CD8-positive, alpha-beta memory T cell (primary cell): ENCODE measurements around the gene NEURL4. TPM values are rescaled to one million over a fixed set of nuclear protein-coding genes. Genes with fewer than 3 reads are reported as not detected.
A peak's percentile ranks its signal among the peaks of the same experiment; 100 is the strongest.
"Not testable (repeated sequence)": the region's sequence is repeated elsewhere in the genome, so short reads cannot be mapped to it uniquely, and the experiment has no call there.

Experiments
- CTCF ChIA-PET: fragments of 350-600 bp; sonication (Branson Sonifier 250); formaldehyde crosslinking; loops from one replicate; lab custom pipeline; 2021; ENCODE audit warnings: antibody characterized with exemption; lab: Charles Lee
- POLR2A ChIA-PET: fragments of 350-600 bp; sonication (Branson Sonifier 250); formaldehyde crosslinking; loops from one replicate; lab custom pipeline; 2021; ENCODE audit warnings: antibody characterized with exemption; lab: Charles Lee
- DNase-seq, 5 donors: peaks; one replicate each; pipeline versions ENCODE4 v3.0.0 to v3.0.0-alpha.2; 2020 to 2022; ENCODE audit warnings: mixed read lengths in 1 of 5
- H3K27ac ChIP-seq: one replicate; pipeline ENCODE4 v1.7.0; 2013; ENCODE audit warnings: low read depth, mild to moderate bottlenecking, low read length, moderate library complexity
- H3K27me3 ChIP-seq: 2 replicates; pipeline ENCODE4 v1.7.0; 2013; ENCODE audit warnings: low read length, mild to moderate bottlenecking; ENCODE audit not compliant: insufficient read depth, poor library complexity, severe bottlenecking
- H3K36me3 ChIP-seq: 2 replicates; pipeline ENCODE4 v1.7.0; 2013; ENCODE audit warnings: mild to moderate bottlenecking, low read length, moderate library complexity; ENCODE audit not compliant: insufficient read depth
- H3K4me1 ChIP-seq: 2 replicates; pipeline ENCODE4 v1.7.0; 2013; ENCODE audit warnings: mild to moderate bottlenecking, low read length, moderate library complexity; ENCODE audit not compliant: insufficient read depth
- H3K4me3 ChIP-seq: 2 replicates; pipeline ENCODE4 v1.7.0; 2013; ENCODE audit warnings: mild to moderate bottlenecking, low read length
- H3K9me3 ChIP-seq: 2 replicates; pipeline ENCODE4 v1.7.0; 2013; ENCODE audit warnings: mild to moderate bottlenecking, low read length
- H3K27ac Mint-ChIP-seq, 8 donors: one replicate each; pipeline ENCODE4 v1.8.0; 2020 to 2021; ENCODE audit warnings: mixed read lengths in 8 of 8, mild to moderate bottlenecking in 6 of 8, inconsistent platforms in 3 of 8, moderate library complexity in 3 of 8
- H3K27me3 Mint-ChIP-seq, 2 donors: one replicate each; pipeline ENCODE4 v1.8.0; 2020 to 2021; ENCODE audit warnings: mixed read lengths in 2 of 2, mild to moderate bottlenecking in 1 of 2, moderate library complexity in 1 of 2
- H3K36me3 Mint-ChIP-seq, 3 donors: one replicate each; pipeline ENCODE4 v1.8.0; 2020 to 2021; ENCODE audit warnings: mixed read lengths in 3 of 3, inconsistent platforms in 1 of 3, mild to moderate bottlenecking in 1 of 3
- H3K4me1 Mint-ChIP-seq, 3 donors: one replicate each; pipeline ENCODE4 v1.8.0; 2020 to 2021; ENCODE audit warnings: mixed read lengths in 3 of 3, inconsistent platforms in 1 of 3, mild to moderate bottlenecking in 1 of 3
- H3K4me3 Mint-ChIP-seq, 7 donors: one replicate each; pipeline ENCODE4 v1.8.0; 2020 to 2021; ENCODE audit warnings: mixed read lengths in 7 of 7, mild to moderate bottlenecking in 6 of 7, moderate library complexity in 4 of 7, inconsistent platforms in 2 of 7
- H3K9me3 Mint-ChIP-seq, 5 donors: one replicate each; pipeline ENCODE4 v1.8.0; 2020 to 2022; ENCODE audit warnings: mixed read lengths in 5 of 5, mild to moderate bottlenecking in 3 of 5, moderate library complexity in 2 of 5, inconsistent platforms in 1 of 5
- polyA plus RNA-seq: library from polyadenylated mRNA; unstranded; fragments of 300-500 nt; fragmentation: Illumina TruSeq; gene quantifications from one replicate; pipeline ENCODE4 v1.2.3, GENCODE V29; 2021
- total RNA-seq, 2 experiments: library from RNA; stranded (reverse); gene quantifications; one replicate each; pipeline ENCODE4 v1.2.3, GENCODE V29; 2021

Gene NEURL4
- total and polyA plus RNA-seq, 3 experiments from 2014 or later, result 2.7 to 60.7 (median 60.1) TPM

DNA sequence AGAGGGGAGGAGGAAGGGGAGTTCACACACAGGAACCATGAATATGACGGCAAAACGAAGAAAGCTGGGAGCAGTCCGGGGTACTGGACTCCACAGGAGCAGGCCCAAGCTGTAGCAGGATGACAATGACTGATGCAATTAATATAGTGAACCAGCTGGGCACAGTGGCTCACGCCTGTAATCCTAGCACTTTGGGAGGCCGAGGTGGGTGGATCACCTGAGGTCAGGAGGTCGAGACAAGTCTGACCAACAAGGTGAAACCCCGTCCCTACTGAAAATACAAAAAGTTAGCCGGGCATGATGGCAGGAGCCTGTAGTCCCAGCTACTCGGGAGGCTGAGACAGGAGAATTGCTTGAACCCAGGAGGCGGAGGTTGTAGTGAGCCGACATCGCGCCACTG, 6.6 kb upstream of the NEURL4 start:
- not testable (repeated sequence) for H3K9me3 ChIP-seq, H3K9me3 Mint-ChIP-seq, H3K27me3 Mint-ChIP-seq, H3K27ac ChIP-seq, H3K36me3 ChIP-seq, H3K27me3 ChIP-seq, DNase-seq
- Mint-ChIP-seq H3K36me3 (peaks cover 0 to 31% (median 7%) of the 10 kb centered on the region in 3 donors), H3K4me3 (peak overlapping the region; percentile 88 to 98 (median 93)), H3K27ac (peak overlapping the region; percentile 81 to 98 (median 97)), H3K4me1 (peaks cover 46 to 68% (median 67%) of the 10 kb centered on the region in 3 donors)
- Histone ChIP-seq H3K4me1 (peaks cover 73% of the 10 kb centered on the region), H3K4me3 (peak overlapping the region; percentile 99)
- CTCF ChIA-PET, result interaction anchor here (1.2 to 8.9 kb wide), 11 partner anchors 10 to 352 kb away, joined by 3 to 85 read pairs (median 7); partner anchors contain the start of genes NEURL4, TMEM102, TMEM95 and TP53
- POLR2A ChIA-PET, result interaction anchor here (0.5 to 2.2 kb wide), 20 partner anchors 9 to 351 kb away, joined by 3 to 24 read pairs (median 4); partner anchors contain the start of genes GABARAP, GPS2, MPDU1 and POLR2A

DNA sequence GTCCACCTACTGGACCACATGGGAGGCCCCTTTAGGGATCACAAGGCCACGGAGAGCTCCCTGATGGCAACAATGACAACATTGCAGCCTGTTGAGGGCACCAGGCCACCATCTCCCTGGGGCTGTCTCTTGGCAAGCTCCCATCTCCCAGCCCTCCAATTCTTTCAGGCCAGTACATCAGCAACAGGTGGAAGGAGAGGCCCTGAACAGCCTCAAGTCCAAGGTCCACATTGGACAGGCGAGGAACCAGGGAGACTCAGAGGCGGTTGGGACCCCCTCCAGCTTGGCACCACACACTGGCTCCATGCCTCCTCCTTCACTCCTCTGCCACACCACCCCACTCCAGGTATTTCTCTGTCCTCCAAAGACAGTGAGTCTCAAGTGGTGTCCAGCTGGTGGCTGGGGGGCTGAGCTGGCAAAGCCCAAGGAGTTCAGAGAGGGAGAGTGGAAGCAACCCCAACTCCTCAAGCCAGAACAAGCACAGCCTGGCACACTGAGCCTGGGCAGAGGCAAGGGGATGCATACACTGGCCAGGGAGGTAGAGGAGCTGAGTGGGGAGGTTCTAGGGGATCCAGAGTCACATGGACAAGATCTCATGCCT, 5.9 kb upstream of the NEURL4 start:
- Histone ChIP-seq H3K27me3 (no peaks in the 10 kb centered on the region), H3K9me3 (no peaks in the 10 kb centered on the region), H3K4me1 (peaks cover 76% of the 10 kb centered on the region), H3K36me3 (peaks cover 6% of the 10 kb centered on the region), H3K4me3 (no peak overlapping the region), H3K27ac (no peak overlapping the region)
- Mint-ChIP-seq H3K27ac (peak overlapping the region; percentile 81 to 98 (median 96)), H3K9me3 (no peaks in the 10 kb centered on the region), H3K36me3 (peaks cover 0 to 26% (median 7%) of the 10 kb centered on the region in 3 donors), H3K4me1 (peaks cover 47 to 70% (median 67%) of the 10 kb centered on the region in 3 donors), H3K4me3 (peak overlapping the region; percentile 44 to 98 (median 92)), H3K27me3 (no peaks in the 10 kb centered on the region)
- POLR2A ChIA-PET, result interaction anchor here (0.5 to 0.8 kb wide), 2 partner anchors 11 to 140 kb away, joined by 3 to 4 read pairs; no protein-coding TSS in a partner anchor
- no peak for DNase-seq
- CTCF ChIA-PET, result interaction anchor here (1.4 to 8.9 kb wide), 7 partner anchors 10 to 352 kb away, joined by 3 to 85 read pairs (median 7); partner anchors contain the start of genes NEURL4, TMEM95 and TP53

DNA sequence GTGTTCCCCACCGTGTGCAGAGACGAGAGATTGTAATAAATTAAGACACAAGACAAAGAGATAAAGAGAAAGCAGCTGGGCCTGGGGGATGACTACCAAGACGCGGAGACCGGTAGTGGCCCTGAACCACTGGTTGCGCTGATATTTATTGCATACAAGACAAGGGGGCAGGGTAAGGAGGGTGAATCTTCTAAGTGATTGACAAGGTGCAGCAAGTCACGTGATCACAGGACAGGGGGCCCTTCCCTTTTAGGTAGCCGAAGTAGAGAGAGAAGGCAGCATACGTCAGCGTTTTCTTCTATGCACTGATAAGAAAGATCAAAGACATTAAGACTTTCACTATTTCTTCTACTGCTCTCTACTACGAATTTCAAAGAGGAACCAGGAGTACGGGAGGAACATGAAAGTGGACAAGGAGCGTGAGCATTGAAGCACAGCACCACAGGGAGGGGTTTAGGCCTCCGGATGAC, 3.5 kb upstream of the NEURL4 start:
- H3K36me3 Mint-ChIP-seq, result peaks cover 0 to 20% (median 3%) of the 10 kb centered on the region in 3 donors
- POLR2A ChIA-PET, H3K27me3 Mint-ChIP-seq, H3K27ac ChIP-seq, H3K36me3 ChIP-seq, H3K27me3 ChIP-seq, H3K9me3 Mint-ChIP-seq, CTCF ChIA-PET, H3K9me3 ChIP-seq: not testable (repeated sequence)
- H3K4me3 ChIP-seq, result peak overlapping the region; percentile 29
- H3K4me3 Mint-ChIP-seq, result peak overlapping the region; percentile 38 to 87 (median 60)
- peaks cover 66% of the 10 kb centered on the region for H3K4me1 ChIP-seq
- H3K27ac Mint-ChIP-seq, result peak overlapping the region; percentile 6 to 92 (median 81)
- peak in 4 of 5 donors; percentile 30 to 71 (median 54) for DNase-seq
- peaks cover 54 to 76% (median 67%) of the 10 kb centered on the region in 3 donors for H3K4me1 Mint-ChIP-seq

DNA sequence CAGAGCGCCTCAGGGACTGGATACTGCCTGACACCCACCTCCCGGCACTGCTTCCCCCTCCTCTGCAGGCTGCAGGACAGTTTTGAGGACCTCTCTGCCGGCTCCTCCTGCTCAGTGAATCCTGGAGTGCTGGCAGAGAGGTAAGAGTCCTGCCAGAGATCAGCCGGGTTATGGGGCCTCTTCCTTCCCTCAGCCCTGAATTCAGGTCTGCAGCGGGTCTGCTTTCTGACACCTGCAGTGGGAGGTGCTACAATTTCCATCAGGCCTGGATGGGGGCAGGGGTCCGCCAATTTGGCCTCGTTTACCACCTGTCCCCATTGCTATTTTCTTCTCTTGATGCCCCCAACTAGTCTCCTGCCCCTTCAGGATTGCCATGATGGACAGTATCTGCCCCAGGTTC, 3.0 kb upstream of the NEURL4 start:
- H3K36me3 Mint-ChIP-seq, result peaks cover 0 to 16% (median 0%) of the 10 kb centered on the region in 3 donors
- H3K9me3 ChIP-seq, result no peaks in the 10 kb centered on the region
- no peaks in the 10 kb centered on the region for H3K27me3 ChIP-seq
- peak overlapping the region; percentile 38 to 87 (median 60) for H3K4me3 Mint-ChIP-seq
- peaks cover 0 to 2% of the 10 kb centered on the region in 2 donors for H3K27me3 Mint-ChIP-seq
- no peak for DNase-seq
- ChIA-PET CTCF (no interaction called here), POLR2A (interaction anchor here (0.6 kb wide), 1 partner anchor 36 kb away, joined by 6 read pairs; no protein-coding TSS in a partner anchor)
- H3K36me3 ChIP-seq, result no peaks in the 10 kb centered on the region
- H3K9me3 Mint-ChIP-seq, result no peaks in the 10 kb centered on the region
- peaks cover 49 to 76% (median 61%) of the 10 kb centered on the region in 3 donors for H3K4me1 Mint-ChIP-seq
- peak overlapping the region; percentile 29 for H3K4me3 ChIP-seq
- peak overlapping the region in 7 of 8 donors; percentile 6 to 92 (median 65) for H3K27ac Mint-ChIP-seq
- no peak overlapping the region for H3K27ac ChIP-seq
- peaks cover 60% of the 10 kb centered on the region for H3K4me1 ChIP-seq

DNA sequence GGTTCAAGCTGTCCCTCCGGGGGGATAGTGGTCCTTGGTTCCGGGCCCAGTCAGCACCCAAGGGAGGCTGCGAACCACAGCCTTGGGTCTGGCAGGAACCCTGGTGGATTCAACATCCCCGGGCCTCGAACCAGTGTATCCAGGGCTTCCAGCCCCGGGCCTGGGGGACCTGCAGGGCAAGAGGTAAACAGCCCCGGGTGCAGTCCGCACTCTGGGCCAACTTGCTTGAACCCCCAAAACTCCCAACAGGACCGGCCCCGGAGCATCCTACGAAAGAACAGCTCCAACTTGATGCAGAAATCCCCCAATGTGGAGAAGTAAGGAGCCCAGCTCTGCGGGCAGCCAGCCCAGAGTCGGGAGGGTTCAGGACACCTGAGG, 1.5 kb upstream of the NEURL4 start:
- peaks cover 0 to 22% (median 0%) of the 10 kb centered on the region in 3 donors for H3K36me3 Mint-ChIP-seq
- peaks cover 0 to 2% of the 10 kb centered on the region in 2 donors for H3K27me3 Mint-ChIP-seq
- DNase-seq, result no peak
- H3K4me1 Mint-ChIP-seq, result peaks cover 41 to 65% (median 51%) of the 10 kb centered on the region in 3 donors
- Histone ChIP-seq H3K4me1 (peaks cover 52% of the 10 kb centered on the region), H3K4me3 (peak overlapping the region; percentile 79), H3K36me3 (no peaks in the 10 kb centered on the region), H3K9me3 (no peaks in the 10 kb centered on the region), H3K27me3 (no peaks in the 10 kb centered on the region), H3K27ac (peak overlapping the region; percentile 82)
- H3K9me3 Mint-ChIP-seq, result no peaks in the 10 kb centered on the region
- POLR2A ChIA-PET, result interaction anchor here (1.3 to 2.5 kb wide), 3 partner anchors 15 to 20 kb away, joined by 4 to 21 read pairs (median 11); partner anchors contain the start of genes GPS2 and KCTD11
- H3K4me3 Mint-ChIP-seq, result peak overlapping the region; percentile 91 to 99 (median 97)
- H3K27ac Mint-ChIP-seq, result peak overlapping the region in 4 of 8 donors; percentile 14 to 99 (median 97)
- CTCF ChIA-PET, result interaction anchor here (1.0 to 1.6 kb wide), 7 partner anchors 9 to 106 kb away, joined by 3 to 6 read pairs (median 5); no protein-coding TSS in a partner anchor

DNA sequence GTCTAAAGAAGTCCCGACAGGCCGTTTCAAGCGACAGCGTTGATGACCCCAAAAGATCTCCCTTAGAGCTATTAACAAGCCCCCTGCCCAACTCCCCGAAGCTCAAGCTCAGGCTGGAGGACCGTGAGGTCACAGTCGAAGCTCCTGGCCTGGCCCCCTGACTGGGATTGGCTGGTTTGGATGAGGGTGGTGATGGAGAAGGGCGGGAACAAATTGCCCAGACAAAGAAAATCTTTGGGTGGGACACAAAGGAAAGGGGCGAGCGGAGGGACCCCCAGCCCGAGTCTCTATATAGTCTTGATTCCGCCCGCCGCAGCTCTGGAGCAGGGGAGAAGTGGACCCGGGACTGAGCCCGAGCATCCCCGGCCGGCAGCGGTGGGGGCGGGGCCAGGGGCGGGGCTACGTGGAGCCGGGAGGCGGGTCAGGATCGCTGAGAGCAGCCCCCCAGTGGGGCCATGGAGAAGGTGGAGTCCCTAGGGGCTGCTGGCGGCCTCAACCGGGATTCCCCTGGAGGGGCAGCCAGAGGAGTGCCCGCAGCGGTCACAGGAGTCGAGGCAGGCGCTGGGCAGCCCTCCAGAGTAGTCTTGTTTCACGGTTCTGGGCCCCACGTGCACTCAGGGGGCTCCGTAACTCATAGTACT, 982 bp upstream of the NEURL4 start:
- H3K9me3 ChIP-seq, result no peaks in the 10 kb centered on the region
- peak; percentile 70 to 87 (median 81) for DNase-seq
- no peaks in the 10 kb centered on the region for H3K27me3 ChIP-seq
- Mint-ChIP-seq H3K27me3 (peaks cover 0 to 2% of the 10 kb centered on the region in 2 donors), H3K27ac (peak overlapping the region; percentile 95 to 99 (median 97)), H3K4me1 (peaks cover 36 to 60% (median 46%) of the 10 kb centered on the region in 3 donors), H3K4me3 (peak overlapping the region; percentile 91 to 99 (median 97)), H3K9me3 (no peaks in the 10 kb centered on the region), H3K36me3 (peaks cover 0 to 27% (median 0%) of the 10 kb centered on the region in 3 donors)
- POLR2A ChIA-PET, result interaction anchor here (0.7 to 2.5 kb wide), 17 partner anchors 9 to 357 kb away, joined by 3 to 21 read pairs (median 4); partner anchors contain the start of genes DVL2, GABARAP, GPS2 and KCTD11
- H3K36me3 ChIP-seq, result no peaks in the 10 kb centered on the region
- CTCF ChIA-PET, result interaction anchor here (0.6 to 9.8 kb wide), 15 partner anchors 8 to 357 kb away, joined by 3 to 85 read pairs (median 5); partner anchors contain the start of genes ACAP1, TMEM95 and TP53
- H3K27ac ChIP-seq, result peak overlapping the region; percentile 82
- peak overlapping the region; percentile 79 for H3K4me3 ChIP-seq
- peaks cover 47% of the 10 kb centered on the region for H3K4me1 ChIP-seq

DNA sequence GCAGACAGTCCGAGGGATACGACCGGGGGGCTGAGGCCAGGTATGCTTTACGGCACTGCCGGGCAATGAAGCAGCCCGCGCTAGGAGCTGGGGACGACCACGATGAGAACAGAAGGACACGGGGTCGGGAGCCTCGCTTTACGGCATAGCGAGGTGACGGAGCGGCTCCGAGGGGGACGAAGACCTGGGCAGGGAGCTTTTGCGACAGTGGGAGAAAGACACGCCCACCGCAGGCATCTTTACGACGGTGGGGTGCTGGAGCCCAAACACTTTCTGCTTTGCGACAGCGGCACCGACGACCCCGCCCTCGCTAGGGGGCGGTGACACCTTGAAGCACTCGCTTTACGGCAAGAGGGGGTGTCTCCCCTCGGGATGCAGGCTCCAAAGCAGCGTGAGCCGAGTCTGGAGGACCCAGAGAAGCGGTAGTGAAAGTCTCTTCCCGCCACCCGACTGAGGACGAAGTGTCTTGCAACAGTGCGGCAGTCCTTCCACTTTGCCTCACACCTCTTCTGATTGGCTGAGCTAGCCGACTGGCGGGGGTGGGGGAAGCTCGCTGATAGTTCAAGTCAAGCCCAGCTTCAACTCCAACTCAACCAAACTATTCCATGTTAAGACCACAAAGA, 350 bp upstream of the NEURL4 start:
- Mint-ChIP-seq H3K9me3 (no peaks in the 10 kb centered on the region), H3K36me3 (peaks cover 0 to 33% (median 0%) of the 10 kb centered on the region in 3 donors), H3K4me3 (peak overlapping the region; percentile 91 to 99 (median 97)), H3K27me3 (peaks cover 0 to 2% of the 10 kb centered on the region in 2 donors), H3K4me1 (peaks cover 33 to 54% (median 42%) of the 10 kb centered on the region in 3 donors), H3K27ac (peak overlapping the region; percentile 95 to 99 (median 97))
- H3K4me3 ChIP-seq, result peak overlapping the region; percentile 79
- H3K27me3 ChIP-seq, result no peaks in the 10 kb centered on the region
- DNase-seq, result peak; percentile 92 to 98 (median 97)
- ChIA-PET CTCF (interaction anchor here (0.6 to 9.8 kb wide), 14 partner anchors 8 to 358 kb away, joined by 3 to 85 read pairs (median 5); partner anchors contain the start of genes ACAP1, TMEM95 and TP53), POLR2A (interaction anchor here (0.7 to 2.5 kb wide), 17 partner anchors 10 to 358 kb away, joined by 3 to 21 read pairs (median 4); partner anchors contain the start of genes DVL2, GABARAP, GPS2 and KCTD11)
- H3K36me3 ChIP-seq, result no peaks in the 10 kb centered on the region
- peak overlapping the region; percentile 82 for H3K27ac ChIP-seq
- H3K9me3 ChIP-seq, result no peaks in the 10 kb centered on the region
- peaks cover 43% of the 10 kb centered on the region for H3K4me1 ChIP-seq
